Naive thymus-derived CD4-positive, alpha-beta T cell (primary cell): ENCODE measurements around the gene RALGPS1. TPM values are rescaled to one million over a fixed set of nuclear protein-coding genes. Genes with fewer than 3 reads are reported as not detected.

Experiments used
- ATAC-seq: fragments of 150-1000 bp; cut with Tn5 transposase; 2 replicates; pipeline ENCODE4 v1.10.0; 2021; ENCODE audit warnings: mild to moderate bottlenecking, moderate library complexity
- CTCF ChIA-PET: fragments of 350-600 bp; sonication (Branson Sonifier 250); formaldehyde crosslinking; loops from one replicate; lab custom pipeline; 2021; ENCODE audit warnings: antibody characterized with exemption; lab: Charles Lee
- POLR2A ChIA-PET: fragments of 350-600 bp; sonication (Branson Sonifier 250); formaldehyde crosslinking; loops from one replicate; lab custom pipeline; 2021; ENCODE audit warnings: antibody characterized with exemption, inconsistent platforms; lab: Charles Lee
- DNase-seq, 9 donors: peaks; one replicate each; pipeline versions ENCODE4 v3.0.0 to v3.0.0-alpha.2; 2020 to 2022; ENCODE audit warnings: mixed read lengths in 1 of 9
- H3K27ac ChIP-seq: one replicate; pipeline ENCODE4 v1.7.0; 2013; ENCODE audit warnings: mild to moderate bottlenecking, low read depth, low read length, moderate library complexity
- H3K27me3 ChIP-seq, 2 donors: one replicate each; pipeline ENCODE4 v1.7.0; 2013; ENCODE audit warnings: low read length in 2 of 2, mild to moderate bottlenecking in 2 of 2, moderate library complexity in 2 of 2; ENCODE audit not compliant: control insufficient read depth in 2 of 2, insufficient read depth in 2 of 2
- H3K36me3 ChIP-seq, 3 experiments: 1 replicate in 2 of 3; 2 replicates in 1 of 3; pipeline ENCODE4 v1.7.0; 2013; ENCODE audit warnings: low read length in 3 of 3, mild to moderate bottlenecking in 3 of 3, moderate library complexity in 1 of 3; ENCODE audit not compliant: insufficient read depth in 3 of 3, control insufficient read depth in 2 of 3
- H3K4me1 ChIP-seq, 2 donors: one replicate each; pipeline ENCODE4 v1.7.0; 2013; ENCODE audit warnings: low read length in 2 of 2, mild to moderate bottlenecking in 2 of 2, moderate library complexity in 1 of 2; ENCODE audit not compliant: control insufficient read depth in 2 of 2, insufficient read depth in 2 of 2
- H3K4me3 ChIP-seq: 2 replicates; pipeline ENCODE4 v1.7.0; 2013; ENCODE audit warnings: mild to moderate bottlenecking, low read length
- H3K9me3 ChIP-seq, 3 experiments: 1 replicate in 2 of 3; 2 replicates in 1 of 3; pipeline ENCODE4 v1.7.0; 2013; ENCODE audit warnings: low read length in 3 of 3; ENCODE audit not compliant: control insufficient read depth in 2 of 3
- H3K27ac Mint-ChIP-seq, 9 donors: one replicate each; pipeline ENCODE4 v1.8.0; 2020 to 2022; ENCODE audit warnings: mixed read lengths in 9 of 9, mild to moderate bottlenecking in 8 of 9, moderate library complexity in 5 of 9, inconsistent platforms in 2 of 9
- H3K27me3 Mint-ChIP-seq, 5 donors: one replicate each; pipeline ENCODE4 v1.8.0; 2021 to 2022; ENCODE audit warnings: mixed read lengths in 5 of 5, mild to moderate bottlenecking in 1 of 5
- H3K36me3 Mint-ChIP-seq, 5 donors: one replicate each; pipeline ENCODE4 v1.8.0; 2020 to 2022; ENCODE audit warnings: mixed read lengths in 5 of 5, mild to moderate bottlenecking in 3 of 5, inconsistent platforms in 1 of 5
- H3K4me1 Mint-ChIP-seq, 7 donors: one replicate each; pipeline ENCODE4 v1.8.0; 2020 to 2022; ENCODE audit warnings: mixed read lengths in 7 of 7, mild to moderate bottlenecking in 3 of 7, inconsistent platforms in 1 of 7
- H3K4me3 Mint-ChIP-seq, 10 donors: one replicate each; pipeline ENCODE4 v1.8.0; 2020 to 2022; ENCODE audit warnings: mild to moderate bottlenecking in 10 of 10, mixed read lengths in 10 of 10, moderate library complexity in 6 of 10, inconsistent platforms in 2 of 10
- H3K9me3 Mint-ChIP-seq, 11 donors: one replicate each; pipeline ENCODE4 v1.8.0; 2020 to 2022; ENCODE audit warnings: mixed read lengths in 11 of 11, mild to moderate bottlenecking in 4 of 11, inconsistent platforms in 1 of 11, moderate library complexity in 1 of 11
- intact Hi-C, 2 donors: fragments of 100-400 bp; cut with micrococcal nuclease; formaldehyde crosslinking; loops; one replicate each; pipeline ENCODE4 v1.15.1; 2023
- polyA plus RNA-seq, 2 donors: library from polyadenylated mRNA; unstranded; fragments of 300-500 nt; fragmentation: Illumina TruSeq; gene quantifications; one replicate each; pipeline ENCODE4 v1.2.3, GENCODE V29; 2021
- total RNA-seq, 6 experiments: library from RNA in 5 of 6; stranded (reverse) in 5 of 6; gene quantifications; 1 replicate in 5 of 6; 2 replicates in 1 of 6; pipeline ENCODE4 v1.2.3 and lab custom pipeline; 2021 to 2026

Gene RALGPS1
- total and polyA plus RNA-seq, 7 experiments from 2014 or later: 1.0 to 8.3 (median 4.1) TPM

GRCh38 chr9:127109212-127109711 is 194.7 kb downstream of the RALGPS1 start:
- H3K9me3 ChIP-seq: no peaks in the 10 kb centered on the region
- intact Hi-C loops: no loop called here
- no peak overlapping the region for H3K4me3 ChIP-seq
- Mint-ChIP-seq H3K27ac (no peak overlapping the region), H3K27me3 (peaks cover 0 to 41% (median 0%) of the 10 kb centered on the region in 5 donors), H3K4me3 (no peak overlapping the region), H3K9me3 (no peaks in the 10 kb centered on the region), H3K4me1 (peaks cover 0 to 2% (median 0%) of the 10 kb centered on the region in 7 donors), H3K36me3 (peaks cover 0 to 7% (median 0%) of the 10 kb centered on the region in 5 donors)
- ChIA-PET POLR2A (no interaction called here), CTCF (interaction anchor here (0.6 kb wide), 1 partner anchor 89 kb away, joined by 3 read pairs; no protein-coding TSS in a partner anchor)
- H3K27ac ChIP-seq: no peak overlapping the region
- H3K4me1 ChIP-seq: no peaks in the 10 kb centered on the region
- no peaks in the 10 kb centered on the region for H3K27me3 ChIP-seq
- ATAC-seq (no peak), DNase-seq (no peak)
- H3K36me3 ChIP-seq: no peaks in the 10 kb centered on the region

GRCh38 chr9:127112056-127112455 is 197.5 kb downstream of the RALGPS1 start:
- H3K9me3 ChIP-seq: no peaks in the 10 kb centered on the region
- Mint-ChIP-seq H3K4me1 (peaks cover 7 to 18% (median 10%) of the 10 kb centered on the region in 7 donors), H3K36me3 (peaks cover 0 to 7% (median 0%) of the 10 kb centered on the region in 5 donors), H3K27me3 (peaks cover 0 to 22% (median 0%) of the 10 kb centered on the region in 5 donors), H3K9me3 (no peaks in the 10 kb centered on the region), H3K4me3 (no peak overlapping the region), H3K27ac (no peak overlapping the region)
- no peaks in the 10 kb centered on the region for H3K36me3 ChIP-seq
- ChIA-PET POLR2A (no interaction called here), CTCF (no interaction called here)
- H3K27ac ChIP-seq: no peak overlapping the region
- intact Hi-C loops: no loop called here
- no peak for DNase-seq
- peaks cover 0 to 10% of the 10 kb centered on the region in 2 donors for H3K4me1 ChIP-seq
- no peaks in the 10 kb centered on the region for H3K27me3 ChIP-seq
- ATAC-seq: no peak
- H3K4me3 ChIP-seq: no peak overlapping the region

GRCh38 chr9:127112735-127113161 is 198.2 kb downstream of the RALGPS1 start:
- no peaks in the 10 kb centered on the region for H3K36me3 ChIP-seq
- H3K4me1 Mint-ChIP-seq: peaks cover 10 to 21% (median 13%) of the 10 kb centered on the region in 7 donors
- H3K27me3 Mint-ChIP-seq: peaks cover 0 to 20% (median 0%) of the 10 kb centered on the region in 5 donors
- intact Hi-C loops: no loop called here
- H3K9me3 ChIP-seq: no peaks in the 10 kb centered on the region
- H3K4me3 Mint-ChIP-seq: no peak overlapping the region
- ChIA-PET CTCF (no interaction called here), POLR2A (no interaction called here)
- no peaks in the 10 kb centered on the region for H3K27me3 ChIP-seq
- H3K27ac ChIP-seq: no peak overlapping the region
- no peak overlapping the region for H3K27ac Mint-ChIP-seq
- peaks cover 0 to 10% of the 10 kb centered on the region in 2 donors for H3K4me1 ChIP-seq
- DNase-seq: no peak
- peaks cover 0 to 7% (median 0%) of the 10 kb centered on the region in 5 donors for H3K36me3 Mint-ChIP-seq
- H3K9me3 Mint-ChIP-seq: no peaks in the 10 kb centered on the region
- ATAC-seq: no peak
- H3K4me3 ChIP-seq: no peak overlapping the region

GRCh38 chr9:127113191-127113972 is 198.8 kb downstream of the RALGPS1 start:
- peaks cover 0 to 7% (median 0%) of the 10 kb centered on the region in 5 donors for H3K36me3 Mint-ChIP-seq
- ATAC-seq (no peak), DNase-seq (no peak)
- H3K9me3 Mint-ChIP-seq: no peaks in the 10 kb centered on the region
- peaks cover 0 to 20% (median 0%) of the 10 kb centered on the region in 5 donors for H3K27me3 Mint-ChIP-seq
- CTCF ChIA-PET: no interaction called here
- POLR2A ChIA-PET: no interaction called here
- H3K27ac Mint-ChIP-seq: no peak overlapping the region
- peaks cover 10 to 21% (median 13%) of the 10 kb centered on the region in 7 donors for H3K4me1 Mint-ChIP-seq
- Histone ChIP-seq H3K36me3 (no peaks in the 10 kb centered on the region), H3K4me1 (peaks cover 0 to 10% of the 10 kb centered on the region in 2 donors), H3K9me3 (no peaks in the 10 kb centered on the region), H3K4me3 (no peak overlapping the region), H3K27ac (no peak overlapping the region), H3K27me3 (no peaks in the 10 kb centered on the region)
- no peak overlapping the region for H3K4me3 Mint-ChIP-seq
- intact Hi-C loops: no loop called here

- Mint-ChIP-seq H3K36me3 (peaks cover 0 to 5% (median 0%) of the 10 kb centered on the region in 5 donors), H3K27me3 (peaks cover 0 to 21% (median 8%) of the 10 kb centered on the region in 5 donors), H3K9me3 (no peaks in the 10 kb centered on the region), H3K27ac (no peak overlapping the region), H3K4me3 (no peak overlapping the region), H3K4me1 (peaks cover 10 to 24% (median 13%) of the 10 kb centered on the region in 7 donors)
- CTCF ChIA-PET: no interaction called here
- Histone ChIP-seq H3K27me3 (no peaks in the 10 kb centered on the region), H3K9me3 (no peaks in the 10 kb centered on the region), H3K4me1 (peaks cover 0 to 10% of the 10 kb centered on the region in 2 donors), H3K27ac (no peak overlapping the region), H3K36me3 (no peaks in the 10 kb centered on the region), H3K4me3 (no peak overlapping the region)
- intact Hi-C loops: no loop called here
- DNase-seq (no peak), ATAC-seq (no peak)
- POLR2A ChIA-PET: interaction anchor here (0.8 kb wide), 1 partner anchor 14 kb away, joined by 3 read pairs; no protein-coding TSS in a partner anchor
Measured at GRCh38 chr9:127114606-127115005, 200.0 kb downstream of the RALGPS1 start.

- CTCF ChIA-PET: no interaction called here
- Histone ChIP-seq H3K27ac (no peak overlapping the region), H3K4me1 (peaks cover 0 to 10% of the 10 kb centered on the region in 2 donors), H3K4me3 (no peak overlapping the region), H3K27me3 (no peaks in the 10 kb centered on the region), H3K36me3 (no peaks in the 10 kb centered on the region), H3K9me3 (no peaks in the 10 kb centered on the region)
- Mint-ChIP-seq H3K9me3 (no peaks in the 10 kb centered on the region), H3K27me3 (peaks cover 11 to 24% (median 15%) of the 10 kb centered on the region in 5 donors), H3K27ac (peak overlapping the region in 2 of 9 donors; percentile 72 to 75), H3K4me3 (peak overlapping the region in 2 of 10 donors; percentile 6 to 72), H3K4me1 (peaks cover 10 to 24% (median 13%) of the 10 kb centered on the region in 7 donors), H3K36me3 (peaks cover 0 to 4% (median 0%) of the 10 kb centered on the region in 5 donors)
- POLR2A ChIA-PET: no interaction called here
- DNase-seq (no peak), ATAC-seq (no peak)
- intact Hi-C loops: no loop called here
Measured at GRCh38 chr9:127116088-127116726, 201.6 kb downstream of the RALGPS1 start.
